ENCODE measurements around the gene SLCO3A1. TPM values are rescaled to one million over a fixed set of nuclear protein-coding genes. Genes with fewer than 3 reads are reported as not detected.
"Not testable (repeated sequence)": the region's sequence is repeated elsewhere in the genome, so short reads cannot be mapped to it uniquely, and the experiment has no call there.

Gene SLCO3A1
- total RNA-seq, 1 experiment from 2014 or later = 10.1 TPM

DNA sequence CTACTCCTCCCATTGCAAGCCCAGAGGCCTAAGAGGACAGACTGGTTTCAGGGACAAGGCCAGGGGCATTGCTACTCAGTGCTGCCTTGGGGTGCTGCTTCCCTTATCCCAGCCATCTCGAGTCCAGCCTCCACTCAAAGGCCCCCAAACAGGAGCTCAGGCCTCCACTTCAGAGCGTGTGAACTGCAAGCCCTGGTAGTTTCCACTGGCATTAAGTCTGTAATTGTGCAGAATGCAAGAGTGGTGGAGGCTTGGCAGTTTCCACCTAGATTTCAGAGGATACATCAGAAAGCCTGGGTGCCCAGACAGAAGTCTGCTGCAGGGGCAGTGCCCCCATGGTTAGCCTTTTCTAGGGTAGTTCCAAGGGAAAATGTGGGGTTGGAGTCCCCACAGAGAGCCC is 347.4 kb downstream of the SLCO3A1 start:
- Mint-ChIP-seq H3K36me3 (ENCODE audit: insufficient read depth, unreplicated experiment) (no peaks in the 10 kb centered on the region), H3K27me3 (ENCODE audit: insufficient read depth, unreplicated experiment) (no peaks in the 10 kb centered on the region), H3K27ac (ENCODE audit: low read depth, unreplicated experiment) (no peak overlapping the region), H3K4me1 (ENCODE audit: insufficient read depth, unreplicated experiment) (no peaks in the 10 kb centered on the region), H3K4me3 (ENCODE audit: unreplicated experiment) (no peak overlapping the region), H3K9me3 (ENCODE audit: unreplicated experiment) (peaks cover 4% of the 10 kb centered on the region)
- CTCF ChIA-PET = interaction anchor here (0.6 kb wide), 1 partner anchor 32 kb away, joined by 3 read pairs; no protein-coding TSS in a partner anchor
- intact Hi-C loops (cut with micrococcal nuclease) = no loop called here
- no peak for DNase-seq (ENCODE audit: unreplicated experiment)
- POLR2A ChIA-PET = no interaction called here
- TF ChIP-seq CTCF (IDR thresholded peaks at IDR 0.05; ENCODE audit: unreplicated experiment) = no peak
- BruUV-seq (replicated peaks) = no TSS peak

DNA sequence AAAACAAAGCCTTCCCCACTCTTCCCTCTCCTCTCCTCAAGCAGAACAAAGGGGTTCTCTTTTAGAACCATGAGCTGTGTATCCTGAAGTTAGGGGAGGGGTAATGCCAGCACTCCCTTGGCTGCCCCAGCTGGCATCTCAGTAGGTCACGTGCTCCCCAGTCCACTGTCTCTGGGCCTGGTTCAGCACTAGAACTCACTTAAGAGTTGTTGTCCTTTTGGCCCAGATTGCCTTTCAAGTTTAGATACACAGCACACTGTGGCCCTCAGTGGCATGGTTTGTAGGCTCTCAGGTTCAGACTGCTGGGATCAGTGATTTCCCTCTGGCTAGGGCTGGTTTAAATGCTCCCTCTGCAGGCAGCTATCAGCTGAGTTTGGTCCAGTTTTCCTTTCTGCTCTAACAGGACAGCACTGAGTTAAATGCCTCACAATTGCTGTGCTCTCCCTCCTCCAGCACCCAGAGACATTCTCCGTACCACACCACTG is 351.8 kb downstream of the SLCO3A1 start:
- intact Hi-C loops (cut with micrococcal nuclease) = no loop called here
- no TSS peak for BruUV-seq (replicated peaks)
- CTCF ChIA-PET = interaction anchor here (0.7 to 0.9 kb wide), 2 partner anchors 23 to 112 kb away, joined by 3 to 4 read pairs; no protein-coding TSS in a partner anchor

DNA sequence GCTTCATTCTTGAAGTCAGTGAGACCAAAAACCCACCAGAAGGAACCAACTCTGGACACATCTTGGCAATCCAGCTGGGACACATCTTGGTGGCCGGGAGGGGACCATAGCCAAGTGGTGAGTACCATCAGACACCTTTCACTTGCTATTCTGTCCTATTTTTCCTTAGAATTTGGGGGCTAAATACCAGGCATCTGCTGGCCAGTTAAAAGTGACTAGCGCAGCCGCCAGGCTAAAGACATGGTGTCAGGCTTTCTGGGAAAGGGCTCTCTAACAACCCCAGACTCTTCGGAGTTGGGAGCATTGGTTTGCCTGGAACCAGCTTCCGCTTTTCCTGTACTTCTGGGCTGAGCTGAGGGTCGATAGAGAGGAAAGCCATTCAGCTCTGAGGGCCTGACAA is 354.1 kb downstream of the SLCO3A1 start:
- H3K27ac Mint-ChIP-seq (ENCODE audit: low read depth, unreplicated experiment); H3K4me3 Mint-ChIP-seq (ENCODE audit: unreplicated experiment); H3K36me3 Mint-ChIP-seq (ENCODE audit: insufficient read depth, unreplicated experiment); CTCF ChIA-PET; BruUV-seq (replicated peaks); DNase-seq (ENCODE audit: unreplicated experiment); H3K27me3 Mint-ChIP-seq (ENCODE audit: insufficient read depth, unreplicated experiment); intact Hi-C loops (cut with micrococcal nuclease); H3K4me1 Mint-ChIP-seq (ENCODE audit: insufficient read depth, unreplicated experiment): not testable (repeated sequence)
- H3K9me3 Mint-ChIP-seq (ENCODE audit: unreplicated experiment) = peaks cover 13% of the 10 kb centered on the region
- POLR2A ChIA-PET = interaction anchor here (0.6 kb wide), 1 partner anchor 53 kb away, joined by 3 read pairs; no protein-coding TSS in a partner anchor

More for the DNA sequence above, 351.8 kb downstream of the SLCO3A1 start:
- H3K27me3 Mint-ChIP-seq (ENCODE audit: insufficient read depth, unreplicated experiment) = no peaks in the 10 kb centered on the region
- DNase-seq (ENCODE audit: unreplicated experiment) = peak; percentile 9
- no peak overlapping the region for H3K27ac Mint-ChIP-seq (ENCODE audit: low read depth, unreplicated experiment)
- no peak overlapping the region for H3K4me3 Mint-ChIP-seq (ENCODE audit: unreplicated experiment)
- no peaks in the 10 kb centered on the region for H3K4me1 Mint-ChIP-seq (ENCODE audit: insufficient read depth, unreplicated experiment)
- H3K36me3 Mint-ChIP-seq (ENCODE audit: insufficient read depth, unreplicated experiment) = no peaks in the 10 kb centered on the region
- POLR2A ChIA-PET = no interaction called here
- H3K9me3 Mint-ChIP-seq (ENCODE audit: unreplicated experiment) = peaks cover 7% of the 10 kb centered on the region
- no peak for TF ChIP-seq CTCF (IDR thresholded peaks at IDR 0.05; ENCODE audit: unreplicated experiment)
